ENCODE data around the gene CENPP.

- TF ChIP-seq, protein P1, sequence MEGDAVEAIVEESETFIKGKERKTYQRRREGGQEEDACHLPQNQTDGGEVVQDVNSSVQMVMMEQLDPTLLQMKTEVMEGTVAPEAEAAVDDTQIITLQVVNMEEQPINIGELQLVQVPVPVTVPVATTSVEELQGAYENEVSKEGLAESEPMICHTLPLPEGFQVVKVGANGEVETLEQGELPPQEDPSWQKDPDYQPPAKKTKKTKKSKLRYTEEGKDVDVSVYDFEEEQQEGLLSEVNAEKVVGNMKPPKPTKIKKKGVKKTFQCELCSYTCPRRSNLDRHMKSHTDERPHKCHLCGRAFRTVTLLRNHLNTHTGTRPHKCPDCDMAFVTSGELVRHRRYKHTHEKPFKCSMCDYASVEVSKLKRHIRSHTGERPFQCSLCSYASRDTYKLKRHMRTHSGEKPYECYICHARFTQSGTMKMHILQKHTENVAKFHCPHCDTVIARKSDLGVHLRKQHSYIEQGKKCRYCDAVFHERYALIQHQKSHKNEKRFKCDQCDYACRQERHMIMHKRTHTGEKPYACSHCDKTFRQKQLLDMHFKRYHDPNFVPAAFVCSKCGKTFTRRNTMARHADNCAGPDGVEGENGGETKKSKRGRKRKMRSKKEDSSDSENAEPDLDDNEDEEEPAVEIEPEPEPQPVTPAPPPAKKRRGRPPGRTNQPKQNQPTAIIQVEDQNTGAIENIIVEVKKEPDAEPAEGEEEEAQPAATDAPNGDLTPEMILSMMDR (IDR thresholded peaks at IDR 0.05) = no peak
- no peak for TF ChIP-seq POLR2A (IDR thresholded peaks at IDR 0.05)
Measured at GRCh38 chr9:92611621-92612285, 286.0 kb downstream of the CENPP start.

Measured in gastroesophageal sphincter (tissue), 3 donors.